ENCODE measurements around the gene PROSER2. TPM values are rescaled to one million over a fixed set of nuclear protein-coding genes. Genes with fewer than 3 reads are reported as not detected.

The PROSER2 gene
- total and polyA plus RNA-seq, 4 donors: 6.5 to 24.9 (median 9.9) TPM

DNA sequence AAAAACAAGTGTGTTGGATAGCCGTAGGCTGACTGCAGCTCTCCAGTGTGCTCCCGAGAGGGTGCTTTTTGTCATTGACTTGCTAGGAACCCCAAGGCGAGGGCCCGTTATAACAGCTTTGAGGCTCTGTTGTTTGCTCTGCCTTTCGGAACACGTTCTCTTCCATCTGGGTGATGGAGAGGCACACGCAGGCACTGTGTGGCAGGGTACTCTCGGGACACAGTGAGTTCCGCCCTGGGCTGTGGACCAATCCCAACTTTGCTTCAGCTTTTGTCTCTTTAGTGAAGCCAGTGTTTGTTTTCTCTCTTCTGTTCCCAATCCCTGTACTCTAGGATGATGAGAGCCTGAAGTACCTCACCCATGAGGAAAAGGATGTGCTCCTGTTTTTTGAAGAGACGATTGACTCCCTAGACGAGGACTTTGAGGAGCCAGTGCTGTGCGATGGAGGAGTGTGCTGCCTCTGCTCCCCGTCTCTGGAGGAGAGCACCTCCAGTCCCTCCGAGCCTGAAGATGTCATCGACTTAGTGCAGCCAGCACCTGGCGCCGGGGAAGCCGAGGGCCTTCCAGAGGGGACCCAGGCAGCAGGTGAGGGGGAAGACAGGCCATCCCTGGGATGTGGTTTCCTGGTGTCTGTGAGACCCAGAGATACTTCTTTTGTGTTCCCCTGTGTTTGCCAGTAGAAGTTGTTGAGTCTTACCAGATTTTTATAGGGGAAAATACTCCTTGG lies 43.2 kb downstream of the PROSER2 start:
- H3K36me3 ChIP-seq (ENCODE audit: control insufficient read depth in 4 of 4, insufficient read depth in 3 of 4, low read depth in 1 of 4, low read length in 3 of 4): peaks cover 7 to 35% (median 16%) of the 10 kb centered on the region in 4 donors
- no peak overlapping the region for H3K9ac ChIP-seq (ENCODE audit: low read depth in 1 of 2, low read length in 2 of 2)
- peaks cover 7 to 15% (median 13%) of the 10 kb centered on the region in 4 donors for H3K4me1 ChIP-seq (ENCODE audit: control insufficient read depth in 4 of 4, insufficient read depth in 4 of 4, low read length in 3 of 4)
- H3K9me3 ChIP-seq (ENCODE audit: control insufficient read depth in 4 of 4, low read length in 3 of 4): no peaks in the 10 kb centered on the region
- TF ChIP-seq, protein P1, sequence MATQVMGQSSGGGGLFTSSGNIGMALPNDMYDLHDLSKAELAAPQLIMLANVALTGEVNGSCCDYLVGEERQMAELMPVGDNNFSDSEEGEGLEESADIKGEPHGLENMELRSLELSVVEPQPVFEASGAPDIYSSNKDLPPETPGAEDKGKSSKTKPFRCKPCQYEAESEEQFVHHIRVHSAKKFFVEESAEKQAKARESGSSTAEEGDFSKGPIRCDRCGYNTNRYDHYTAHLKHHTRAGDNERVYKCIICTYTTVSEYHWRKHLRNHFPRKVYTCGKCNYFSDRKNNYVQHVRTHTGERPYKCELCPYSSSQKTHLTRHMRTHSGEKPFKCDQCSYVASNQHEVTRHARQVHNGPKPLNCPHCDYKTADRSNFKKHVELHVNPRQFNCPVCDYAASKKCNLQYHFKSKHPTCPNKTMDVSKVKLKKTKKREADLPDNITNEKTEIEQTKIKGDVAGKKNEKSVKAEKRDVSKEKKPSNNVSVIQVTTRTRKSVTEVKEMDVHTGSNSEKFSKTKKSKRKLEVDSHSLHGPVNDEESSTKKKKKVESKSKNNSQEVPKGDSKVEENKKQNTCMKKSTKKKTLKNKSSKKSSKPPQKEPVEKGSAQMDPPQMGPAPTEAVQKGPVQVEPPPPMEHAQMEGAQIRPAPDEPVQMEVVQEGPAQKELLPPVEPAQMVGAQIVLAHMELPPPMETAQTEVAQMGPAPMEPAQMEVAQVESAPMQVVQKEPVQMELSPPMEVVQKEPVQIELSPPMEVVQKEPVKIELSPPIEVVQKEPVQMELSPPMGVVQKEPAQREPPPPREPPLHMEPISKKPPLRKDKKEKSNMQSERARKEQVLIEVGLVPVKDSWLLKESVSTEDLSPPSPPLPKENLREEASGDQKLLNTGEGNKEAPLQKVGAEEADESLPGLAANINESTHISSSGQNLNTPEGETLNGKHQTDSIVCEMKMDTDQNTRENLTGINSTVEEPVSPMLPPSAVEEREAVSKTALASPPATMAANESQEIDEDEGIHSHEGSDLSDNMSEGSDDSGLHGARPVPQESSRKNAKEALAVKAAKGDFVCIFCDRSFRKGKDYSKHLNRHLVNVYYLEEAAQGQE (IDR thresholded peaks at IDR 0.05): no peak
- TF ChIP-seq RXRA (IDR thresholded peaks at IDR 0.05): peak in 1 of 2 donors; percentile 57
- H3K27ac ChIP-seq (ENCODE audit: low read depth in 1 of 2, low read length in 2 of 2): peak overlapping the region; percentile 48 to 52
- DNase-seq (ENCODE audit: low spot score): no peak
- H3K4me3 ChIP-seq (ENCODE audit: low read depth in 1 of 3, low read length in 3 of 3): no peak overlapping the region
- WGBS: 71% methylated on average over 18 of the region's 18 CpGs
- H3K27me3 ChIP-seq (ENCODE audit: control insufficient read depth in 4 of 4, insufficient read depth in 4 of 4, low read length in 3 of 4): no peaks in the 10 kb centered on the region

DNA sequence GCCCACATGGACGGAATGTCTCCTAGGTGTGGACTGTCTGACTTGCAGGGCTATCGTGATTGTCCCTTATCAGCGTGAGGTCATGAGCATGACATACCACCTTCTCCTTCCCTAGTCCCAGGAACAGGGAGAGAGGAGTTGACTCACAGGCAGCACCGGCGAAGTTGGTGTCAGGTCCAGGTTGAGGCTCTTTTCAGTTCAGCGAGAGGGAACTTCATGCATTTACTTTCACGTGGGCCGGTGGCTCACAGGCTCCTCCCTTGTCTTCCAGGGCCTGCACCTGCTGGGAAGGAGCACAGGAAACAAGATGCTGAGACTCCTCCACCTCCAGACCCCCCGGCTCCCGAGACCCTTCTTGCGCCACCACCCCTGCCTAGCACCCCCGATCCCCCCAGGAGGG lies 46.1 kb downstream of the PROSER2 start:
- Histone ChIP-seq H3K4me3 (ENCODE audit: low read depth in 1 of 3, low read length in 3 of 3) (no peak overlapping the region), H3K27ac (ENCODE audit: low read depth in 1 of 2, low read length in 2 of 2) (no peak overlapping the region), H3K4me1 (ENCODE audit: control insufficient read depth in 4 of 4, insufficient read depth in 4 of 4, low read length in 3 of 4) (peaks cover 7 to 15% (median 13%) of the 10 kb centered on the region in 4 donors), H3K36me3 (ENCODE audit: control insufficient read depth in 4 of 4, insufficient read depth in 3 of 4, low read depth in 1 of 4, low read length in 3 of 4) (peaks cover 7 to 23% (median 9%) of the 10 kb centered on the region in 4 donors), H3K9ac (ENCODE audit: low read depth in 1 of 2, low read length in 2 of 2) (no peak overlapping the region), H3K9me3 (ENCODE audit: control insufficient read depth in 4 of 4, low read length in 3 of 4) (no peaks in the 10 kb centered on the region), H3K27me3 (ENCODE audit: control insufficient read depth in 4 of 4, insufficient read depth in 4 of 4, low read length in 3 of 4) (no peaks in the 10 kb centered on the region)
- TF ChIP-seq, protein P1 (IDR thresholded peaks at IDR 0.05): no peak
- TF ChIP-seq NR2F2 (IDR thresholded peaks at IDR 0.05) (no peak), EGR1 (IDR thresholded peaks at IDR 0.05; ENCODE audit: low read depth in 2 of 2) (no peak), SP1 (IDR thresholded peaks at IDR 0.05) (no peak), RXRA (IDR thresholded peaks at IDR 0.05) (no peak), FOXA1 (IDR thresholded peaks at IDR 0.05) (no peak), YY1 (IDR thresholded peaks at IDR 0.05) (no peak), GABPA (IDR thresholded peaks at IDR 0.05 in 1 of 2, conservative IDR thresholded peaks at IDR 0.05 in 1 of 2) (no peak), RAD21 (IDR thresholded peaks at IDR 0.05) (no peak), FOXA2 (IDR thresholded peaks at IDR 0.05) (no peak), HNF4A (conservative IDR thresholded peaks at IDR 0.05) (no peak)
- TF ChIP-seq, protein P2, sequence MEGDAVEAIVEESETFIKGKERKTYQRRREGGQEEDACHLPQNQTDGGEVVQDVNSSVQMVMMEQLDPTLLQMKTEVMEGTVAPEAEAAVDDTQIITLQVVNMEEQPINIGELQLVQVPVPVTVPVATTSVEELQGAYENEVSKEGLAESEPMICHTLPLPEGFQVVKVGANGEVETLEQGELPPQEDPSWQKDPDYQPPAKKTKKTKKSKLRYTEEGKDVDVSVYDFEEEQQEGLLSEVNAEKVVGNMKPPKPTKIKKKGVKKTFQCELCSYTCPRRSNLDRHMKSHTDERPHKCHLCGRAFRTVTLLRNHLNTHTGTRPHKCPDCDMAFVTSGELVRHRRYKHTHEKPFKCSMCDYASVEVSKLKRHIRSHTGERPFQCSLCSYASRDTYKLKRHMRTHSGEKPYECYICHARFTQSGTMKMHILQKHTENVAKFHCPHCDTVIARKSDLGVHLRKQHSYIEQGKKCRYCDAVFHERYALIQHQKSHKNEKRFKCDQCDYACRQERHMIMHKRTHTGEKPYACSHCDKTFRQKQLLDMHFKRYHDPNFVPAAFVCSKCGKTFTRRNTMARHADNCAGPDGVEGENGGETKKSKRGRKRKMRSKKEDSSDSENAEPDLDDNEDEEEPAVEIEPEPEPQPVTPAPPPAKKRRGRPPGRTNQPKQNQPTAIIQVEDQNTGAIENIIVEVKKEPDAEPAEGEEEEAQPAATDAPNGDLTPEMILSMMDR (IDR thresholded peaks at IDR 0.05; ENCODE audit: low read depth, low read length, missing input control): no peak
- TF ChIP-seq, protein P3, sequence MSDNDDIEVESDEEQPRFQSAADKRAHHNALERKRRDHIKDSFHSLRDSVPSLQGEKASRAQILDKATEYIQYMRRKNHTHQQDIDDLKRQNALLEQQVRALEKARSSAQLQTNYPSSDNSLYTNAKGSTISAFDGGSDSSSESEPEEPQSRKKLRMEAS (IDR thresholded peaks at IDR 0.05): no peak
- TF ChIP-seq, protein P4, sequence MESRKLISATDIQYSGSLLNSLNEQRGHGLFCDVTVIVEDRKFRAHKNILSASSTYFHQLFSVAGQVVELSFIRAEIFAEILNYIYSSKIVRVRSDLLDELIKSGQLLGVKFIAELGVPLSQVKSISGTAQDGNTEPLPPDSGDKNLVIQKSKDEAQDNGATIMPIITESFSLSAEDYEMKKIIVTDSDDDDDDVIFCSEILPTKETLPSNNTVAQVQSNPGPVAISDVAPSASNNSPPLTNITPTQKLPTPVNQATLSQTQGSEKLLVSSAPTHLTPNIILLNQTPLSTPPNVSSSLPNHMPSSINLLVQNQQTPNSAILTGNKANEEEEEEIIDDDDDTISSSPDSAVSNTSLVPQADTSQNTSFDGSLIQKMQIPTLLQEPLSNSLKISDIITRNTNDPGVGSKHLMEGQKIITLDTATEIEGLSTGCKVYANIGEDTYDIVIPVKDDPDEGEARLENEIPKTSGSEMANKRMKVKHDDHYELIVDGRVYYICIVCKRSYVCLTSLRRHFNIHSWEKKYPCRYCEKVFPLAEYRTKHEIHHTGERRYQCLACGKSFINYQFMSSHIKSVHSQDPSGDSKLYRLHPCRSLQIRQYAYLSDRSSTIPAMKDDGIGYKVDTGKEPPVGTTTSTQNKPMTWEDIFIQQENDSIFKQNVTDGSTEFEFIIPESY (IDR thresholded peaks at IDR 0.05): no peak
- TF ChIP-seq, protein P5, sequence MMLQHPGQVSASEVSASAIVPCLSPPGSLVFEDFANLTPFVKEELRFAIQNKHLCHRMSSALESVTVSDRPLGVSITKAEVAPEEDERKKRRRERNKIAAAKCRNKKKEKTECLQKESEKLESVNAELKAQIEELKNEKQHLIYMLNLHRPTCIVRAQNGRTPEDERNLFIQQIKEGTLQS (IDR thresholded peaks at IDR 0.05): no peak
- WGBS: 92% methylated on average over 12 of the region's 12 CpGs
- no peak for DNase-seq (ENCODE audit: low spot score)

Data from liver (tissue), 9 donors.